ENCODE measurements around the gene KCNJ8. TPM values are rescaled to one million over a fixed set of nuclear protein-coding genes. Genes with fewer than 3 reads are reported as not detected.
"Not testable (repeated sequence)": the region's sequence is repeated elsewhere in the genome, so short reads cannot be mapped to it uniquely, and the experiment has no call there.

Gene KCNJ8
- not detected for polyA plus RNA-seq

- Mint-ChIP-seq H3K27me3 (peaks cover 18% of the 10 kb centered on the region), H3K27ac (no peak within 1 kb of the TSS)
Observed at GRCh38 chr12:21774358-21775132, at the start of gene KCNJ8. TSS of gene KCNJ8 (minus strand) at chr12:21774706. CDS start at chr12:21773616, 1,090 bp downstream.

GRCh38 chr12:21823581-21823980, 49.1 kb upstream of the KCNJ8 start:
- Mint-ChIP-seq H3K27ac (no peak overlapping the region), H3K4me1 (no peaks in the 10 kb centered on the region), H3K4me3 (no peak overlapping the region), H3K27me3 (no peaks in the 10 kb centered on the region), H3K9me3 (peaks cover 0 to 3% (median 0%) of the 10 kb centered on the region in 3 donors), H3K36me3 (no peaks in the 10 kb centered on the region)

More at GRCh38 chr12:21774358-21775132, at the start of gene KCNJ8:
- peaks cover 0 to 9% (median 0%) of the 10 kb centered on the region in 3 donors for H3K4me1 Mint-ChIP-seq
- no peaks in the 10 kb centered on the region for H3K36me3 Mint-ChIP-seq
- H3K9me3 Mint-ChIP-seq, result no peaks in the 10 kb centered on the region
- H3K4me3 Mint-ChIP-seq, result peak within 1 kb of the TSS in 1 of 4 donors; percentile 35

GRCh38 chr12:21819678-21820077, 45.2 kb upstream of the KCNJ8 start:
- Mint-ChIP-seq H3K36me3 (no peaks in the 10 kb centered on the region), H3K27ac (no peak overlapping the region), H3K27me3 (no peaks in the 10 kb centered on the region), H3K4me3 (no peak overlapping the region), H3K9me3 (peaks cover 0 to 2% (median 0%) of the 10 kb centered on the region in 3 donors), H3K4me1 (no peaks in the 10 kb centered on the region)

GRCh38 chr12:21819236-21819635, 44.7 kb upstream of the KCNJ8 start:
- H3K9me3 Mint-ChIP-seq, result peaks cover 0 to 2% (median 0%) of the 10 kb centered on the region in 3 donors
- no peak overlapping the region for H3K4me3 Mint-ChIP-seq
- H3K27me3 Mint-ChIP-seq, result no peaks in the 10 kb centered on the region
- no peaks in the 10 kb centered on the region for H3K4me1 Mint-ChIP-seq
- no peak overlapping the region for H3K27ac Mint-ChIP-seq
- no peaks in the 10 kb centered on the region for H3K36me3 Mint-ChIP-seq

DNA sequence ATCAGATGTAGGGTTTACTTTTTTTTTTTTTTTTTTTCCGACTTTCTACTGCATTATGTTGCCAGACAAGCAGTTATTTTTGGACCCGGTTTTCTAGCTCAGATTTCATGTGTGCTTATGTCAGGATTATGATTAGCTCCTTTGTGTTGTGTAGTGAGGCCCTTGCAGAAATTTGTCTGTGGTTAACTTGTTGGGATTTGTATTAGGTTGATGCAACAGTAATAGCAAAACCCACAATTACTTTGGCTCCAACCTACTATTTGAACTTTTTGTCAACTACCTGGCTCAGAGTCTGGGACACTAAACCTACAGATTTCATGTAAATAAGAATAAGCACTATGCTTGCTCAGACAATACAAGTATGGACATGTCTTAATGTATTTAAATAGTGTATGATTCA, 44.1 kb upstream of the KCNJ8 start:
- H3K27ac Mint-ChIP-seq, result no peak overlapping the region

GRCh38 chr12:21815306-21816062, 41.0 kb upstream of the KCNJ8 start:
- Mint-ChIP-seq H3K9me3 (peaks cover 0 to 2% (median 0%) of the 10 kb centered on the region in 3 donors), H3K36me3 (no peaks in the 10 kb centered on the region), H3K27me3 (no peaks in the 10 kb centered on the region), H3K4me3 (no peak overlapping the region), H3K27ac (no peak overlapping the region), H3K4me1 (no peaks in the 10 kb centered on the region)

More for the DNA sequence above, 44.1 kb upstream of the KCNJ8 start:
- Mint-ChIP-seq H3K36me3 (no peaks in the 10 kb centered on the region), H3K4me3 (no peak overlapping the region), H3K27me3 (no peaks in the 10 kb centered on the region), H3K9me3 (peaks cover 0 to 2% (median 0%) of the 10 kb centered on the region in 3 donors), H3K4me1 (no peaks in the 10 kb centered on the region)

DNA sequence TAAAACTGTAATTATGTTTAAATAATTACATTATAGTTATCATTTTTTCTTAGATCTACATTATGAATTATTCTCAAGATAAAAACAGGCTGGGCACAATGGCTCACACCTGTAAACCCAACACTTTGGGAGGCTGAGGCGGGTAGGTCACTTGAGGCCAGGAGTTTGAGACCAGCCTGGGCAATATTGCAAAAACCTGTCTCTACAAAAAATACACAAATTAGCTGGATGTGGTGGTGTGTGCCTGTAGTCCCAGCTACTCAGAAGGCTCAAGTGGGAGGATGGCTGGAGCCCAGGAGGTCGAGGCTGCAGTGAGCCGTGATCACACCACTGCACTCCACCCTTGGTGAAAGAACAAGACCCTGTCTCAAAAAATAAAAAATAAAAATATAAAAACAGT, 40.3 kb upstream of the KCNJ8 start:
- Mint-ChIP-seq H3K27me3 (no peaks in the 10 kb centered on the region), H3K4me1 (no peaks in the 10 kb centered on the region), H3K36me3 (no peaks in the 10 kb centered on the region), H3K9me3 (peaks cover 0 to 2% (median 0%) of the 10 kb centered on the region in 3 donors), H3K27ac (no peak overlapping the region), H3K4me3 (no peak overlapping the region)

DNA sequence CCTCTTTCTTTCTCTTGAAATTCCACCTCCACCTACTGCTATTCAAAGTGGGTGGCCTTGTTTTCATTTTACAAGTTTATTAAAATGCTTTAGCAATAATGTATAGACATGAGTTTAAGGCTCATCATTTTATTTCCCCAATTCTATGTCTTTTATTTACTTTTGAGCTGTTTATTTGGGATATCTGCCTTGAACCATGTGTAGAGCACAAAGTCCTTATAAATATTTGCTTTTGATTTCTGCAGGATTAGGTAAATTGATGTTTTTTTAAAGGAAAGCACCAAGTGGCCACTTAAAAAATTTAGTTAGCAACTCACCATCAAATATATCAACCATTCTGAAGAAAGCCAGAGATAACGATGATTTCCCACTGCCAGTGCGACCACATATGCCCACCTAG, 39.8 kb upstream of the KCNJ8 start:
- H3K36me3 Mint-ChIP-seq, result no peaks in the 10 kb centered on the region
- no peaks in the 10 kb centered on the region for H3K27me3 Mint-ChIP-seq
- no peak overlapping the region for H3K27ac Mint-ChIP-seq
- peaks cover 0 to 2% (median 0%) of the 10 kb centered on the region in 3 donors for H3K9me3 Mint-ChIP-seq
- H3K4me3 Mint-ChIP-seq, result no peak overlapping the region
- H3K4me1 Mint-ChIP-seq, result no peaks in the 10 kb centered on the region

DNA sequence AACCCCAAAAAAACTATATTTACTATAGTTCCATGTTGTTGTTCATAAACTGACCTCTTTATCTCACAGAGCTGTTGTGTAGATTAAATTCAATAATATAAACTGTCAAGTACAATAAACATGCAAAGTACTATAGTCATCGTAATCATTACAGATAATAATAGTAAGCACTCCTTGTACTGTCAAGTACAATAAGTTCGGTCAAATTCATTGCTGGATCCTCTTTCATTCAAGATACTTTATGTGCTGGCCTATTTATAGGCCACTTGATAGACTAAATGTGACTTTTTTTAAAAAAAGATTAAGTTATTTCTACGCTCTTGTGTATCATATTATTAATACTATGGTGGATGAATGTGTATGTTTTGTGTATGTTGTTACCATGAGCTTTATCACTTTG, 39.2 kb upstream of the KCNJ8 start:
- H3K36me3 Mint-ChIP-seq, result no peaks in the 10 kb centered on the region
- no peaks in the 10 kb centered on the region for H3K27me3 Mint-ChIP-seq
- H3K9me3 Mint-ChIP-seq, result peaks cover 0 to 2% (median 0%) of the 10 kb centered on the region in 3 donors
- H3K4me3 Mint-ChIP-seq, result no peak overlapping the region
- no peak overlapping the region for H3K27ac Mint-ChIP-seq
- no peaks in the 10 kb centered on the region for H3K4me1 Mint-ChIP-seq

GRCh38 chr12:21813125-21813524, 38.6 kb upstream of the KCNJ8 start:
- Mint-ChIP-seq H3K27ac (no peak overlapping the region), H3K4me1 (no peaks in the 10 kb centered on the region), H3K9me3 (peaks cover 0 to 2% (median 0%) of the 10 kb centered on the region in 3 donors), H3K36me3 (no peaks in the 10 kb centered on the region), H3K4me3 (no peak overlapping the region), H3K27me3 (no peaks in the 10 kb centered on the region)

DNA sequence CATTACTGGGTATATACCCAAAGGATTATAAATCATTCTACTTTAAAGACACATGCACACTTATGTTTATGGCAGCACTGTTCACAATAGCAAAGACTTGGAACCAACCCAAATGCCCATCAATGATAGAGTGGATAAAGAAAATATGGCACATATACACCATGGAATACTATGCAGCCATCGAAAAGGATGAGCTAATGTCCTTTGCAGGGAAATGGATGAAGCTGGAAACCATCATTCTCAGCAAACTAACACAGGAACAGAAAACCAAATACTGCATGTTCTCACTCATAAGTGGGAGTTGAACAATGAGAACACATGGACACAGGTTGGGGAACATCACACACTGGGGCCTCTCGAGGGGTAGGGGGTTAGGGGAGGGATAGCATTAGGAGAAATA, 37.8 kb upstream of the KCNJ8 start:
- not testable (repeated sequence) for H3K36me3 Mint-ChIP-seq, H3K27ac Mint-ChIP-seq, H3K9me3 Mint-ChIP-seq, H3K27me3 Mint-ChIP-seq, H3K4me1 Mint-ChIP-seq, H3K4me3 Mint-ChIP-seq

DNA sequence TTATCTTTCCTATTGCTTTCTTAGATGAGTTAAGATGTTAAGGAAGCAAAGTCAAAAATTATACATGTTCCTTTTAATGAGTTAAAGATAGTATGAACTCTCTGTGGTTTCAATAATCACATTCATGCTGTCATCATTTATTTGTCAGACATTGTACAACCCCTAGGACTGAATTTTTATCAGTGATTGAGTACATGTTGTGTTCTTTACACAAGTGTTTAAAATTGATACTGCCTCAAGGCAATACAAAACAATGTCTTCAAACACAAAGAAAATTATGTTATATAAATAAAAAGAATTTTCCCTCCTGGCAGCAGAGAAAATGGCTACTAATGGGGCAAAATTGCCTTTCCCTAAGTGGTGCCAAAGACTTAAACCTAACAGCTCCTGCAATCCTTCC, 34.6 kb upstream of the KCNJ8 start:
- H3K27ac Mint-ChIP-seq, result no peak overlapping the region
- H3K9me3 Mint-ChIP-seq, result no peaks in the 10 kb centered on the region
- H3K36me3 Mint-ChIP-seq, result no peaks in the 10 kb centered on the region
- H3K4me1 Mint-ChIP-seq, result no peaks in the 10 kb centered on the region
- H3K4me3 Mint-ChIP-seq, result no peak overlapping the region
- no peaks in the 10 kb centered on the region for H3K27me3 Mint-ChIP-seq

DNA sequence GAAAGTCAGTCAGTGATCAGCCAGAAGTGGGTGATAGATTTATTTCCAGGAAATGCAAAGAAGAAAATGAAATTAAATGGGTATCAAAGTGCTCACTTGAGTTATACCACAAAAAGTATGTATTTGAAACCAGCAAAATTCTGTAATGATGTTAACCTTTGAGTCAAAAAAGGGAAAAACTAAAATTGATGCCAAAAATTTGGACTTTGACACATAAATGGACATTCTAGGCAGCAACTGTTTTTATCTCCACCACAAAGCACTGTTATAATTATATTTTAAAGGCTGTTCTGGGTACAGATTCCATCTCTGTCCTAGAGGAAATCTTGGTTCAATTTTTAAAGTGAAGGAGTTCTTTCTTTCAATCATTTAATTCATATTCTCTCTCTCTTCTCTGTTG, 31.7 kb upstream of the KCNJ8 start:
- no peaks in the 10 kb centered on the region for H3K27me3 Mint-ChIP-seq
- H3K4me3 Mint-ChIP-seq, result no peak overlapping the region
- no peaks in the 10 kb centered on the region for H3K9me3 Mint-ChIP-seq
- H3K4me1 Mint-ChIP-seq, result no peaks in the 10 kb centered on the region
- no peak overlapping the region for H3K27ac Mint-ChIP-seq
- no peaks in the 10 kb centered on the region for H3K36me3 Mint-ChIP-seq

GRCh38 chr12:21801522-21802288, 27.2 kb upstream of the KCNJ8 start:
- H3K4me3 Mint-ChIP-seq, result no peak overlapping the region
- H3K9me3 Mint-ChIP-seq, result no peaks in the 10 kb centered on the region
- no peak overlapping the region for H3K27ac Mint-ChIP-seq
- H3K27me3 Mint-ChIP-seq, result no peaks in the 10 kb centered on the region
- H3K36me3 Mint-ChIP-seq, result no peaks in the 10 kb centered on the region
- no peaks in the 10 kb centered on the region for H3K4me1 Mint-ChIP-seq

DNA sequence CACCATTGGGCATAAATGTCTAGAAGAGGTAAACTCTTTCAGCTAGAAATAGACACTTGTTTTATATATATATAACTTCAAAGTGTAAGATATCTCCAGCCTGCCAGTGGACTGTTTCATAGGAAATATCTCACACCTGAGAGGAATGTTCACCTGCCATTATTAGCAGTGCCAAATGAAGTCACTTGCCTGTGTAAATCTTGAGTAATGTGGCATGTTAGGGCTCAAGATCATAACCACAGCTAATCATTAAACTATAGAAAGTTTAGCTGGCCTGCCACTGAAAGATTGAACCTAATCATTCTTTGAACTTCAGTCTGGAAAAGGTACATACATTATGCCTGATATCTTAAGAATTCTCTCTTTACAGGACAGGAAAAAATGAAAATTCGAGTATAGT, 25.5 kb upstream of the KCNJ8 start:
- no peaks in the 10 kb centered on the region for H3K4me1 Mint-ChIP-seq

More for the DNA sequence above, 25.5 kb upstream of the KCNJ8 start:
- H3K27me3 Mint-ChIP-seq, result peaks cover 2% of the 10 kb centered on the region
- H3K27ac Mint-ChIP-seq, result no peak overlapping the region
- peaks cover 0 to 3% (median 0%) of the 10 kb centered on the region in 3 donors for H3K9me3 Mint-ChIP-seq
- H3K36me3 Mint-ChIP-seq, result no peaks in the 10 kb centered on the region
- no peak overlapping the region for H3K4me3 Mint-ChIP-seq
